Mesothelial cell of epicardium (in vitro differentiated cells): Measurements from ENCODE around the gene ELSPBP1. TPM values are rescaled to one million over a fixed set of nuclear protein-coding genes. Genes with fewer than 3 reads are reported as not detected.

ENCODE experiments used
- total RNA-seq: library from RNA; stranded (reverse); gene quantifications from 3 replicates; pipeline ENCODE4 v1.2.1, GENCODE V29; 2021

The ELSPBP1 gene
- total RNA-seq, 1 donor from 2014 or later = not detected

Other genes with a start within 250 kb of the ELSPBP1 start
- 290 to 313 TPM (median 310 TPM) in 3 replicates for gene NOP53, start 249.1 kb upstream of the ELSPBP1 start, total RNA-seq
- 113 to 127 TPM (median 117 TPM) in 3 replicates for gene SELENOW, start 215.9 kb upstream of the ELSPBP1 start, total RNA-seq
- gene TPRX1, start 190.1 kb upstream of the ELSPBP1 start, total RNA-seq = not detected in 3 replicates
- not detected in 3 replicates for gene CRX, start 172.7 kb upstream of the ELSPBP1 start, total RNA-seq
- not detected in 3 replicates for gene TPRX2, start 135.4 kb upstream of the ELSPBP1 start, total RNA-seq
- 0.13 TPM in 1 of 3 replicates, not detected in the others for gene SULT2A1, start 108.3 kb upstream of the ELSPBP1 start, total RNA-seq
- not detected in 3 replicates for gene BSPH1, start 2.5 kb upstream of the ELSPBP1 start, total RNA-seq
- gene CABP5, start 49.4 kb downstream of the ELSPBP1 start, total RNA-seq = not detected in 3 replicates
- 1.6 to 2.5 TPM (median 2.0 TPM) in 3 replicates for gene PLA2G4C, start 116.2 kb downstream of the ELSPBP1 start, total RNA-seq
- 62.6 to 72.8 TPM (median 66.5 TPM) in 3 replicates for gene LIG1, start 175.7 kb downstream of the ELSPBP1 start, total RNA-seq
- 9.3 to 11.7 TPM (median 10.2 TPM) in 3 replicates for gene ZSWIM9, start 176.0 kb downstream of the ELSPBP1 start, total RNA-seq